LNCAP (cell line): ENCODE results near the gene AGPAT4.

Experiments used
- CTCF ChIP-seq: fragments of 450-650 bp; IDR thresholded peaks from 2 replicates; pipeline ENCODE4 v1.5.1; 2017; ENCODE audit warnings: mild to moderate bottlenecking

The AGPAT4 gene

DNA sequence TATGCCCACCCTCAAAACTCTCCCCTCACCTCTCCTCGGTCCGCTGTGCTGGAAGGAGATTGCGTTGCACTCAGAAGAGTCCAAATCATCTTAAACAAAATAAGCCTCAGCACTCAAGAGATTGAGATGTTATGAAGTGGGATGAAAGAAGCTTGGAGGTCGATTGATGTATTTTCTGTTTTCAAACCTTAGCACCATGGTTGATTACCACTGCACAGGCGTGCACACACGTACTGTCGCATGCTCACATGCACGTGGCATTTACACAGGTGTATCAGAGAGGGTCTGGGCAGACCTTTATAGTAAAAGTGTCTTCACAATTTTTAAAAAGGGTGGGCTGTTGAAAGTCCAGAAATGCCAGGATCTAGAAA is 612 bp upstream of the AGPAT4 start:
- TF ChIP-seq CTCF, result no peak

GRCh38 chr6:161273274-161273751 is 548 bp downstream of the AGPAT4 start:
- no peak for TF ChIP-seq CTCF

DNA sequence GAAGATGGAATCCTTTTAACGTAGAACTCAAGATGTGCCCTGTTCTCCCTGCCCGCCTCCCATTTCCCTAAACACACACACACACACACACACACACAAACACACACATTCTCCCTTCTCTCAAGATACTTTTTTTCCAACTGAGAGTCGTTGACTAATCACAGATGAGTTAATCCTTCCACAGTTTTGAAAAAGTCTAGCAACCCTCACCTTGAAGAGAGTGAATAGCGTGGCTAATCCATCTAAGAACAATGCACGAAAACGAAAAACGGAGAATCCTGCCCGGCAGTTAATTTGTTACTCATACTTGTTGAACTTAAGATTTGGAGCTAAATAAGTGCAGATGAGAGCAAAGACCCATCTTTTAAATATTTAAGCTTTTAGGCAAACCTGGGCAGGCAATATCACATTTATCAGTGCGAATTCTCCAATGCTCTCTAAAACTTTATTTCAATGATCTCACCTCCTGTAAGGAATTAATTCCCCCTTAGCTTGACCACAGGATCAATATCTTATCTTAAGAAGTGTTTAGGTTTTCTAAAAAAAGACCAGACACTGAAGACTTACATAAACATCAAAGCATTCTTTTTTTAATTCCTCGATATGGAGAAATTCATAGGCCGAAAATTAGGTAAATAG is 1.1 kb downstream of the AGPAT4 start:
- no peak for TF ChIP-seq CTCF

GRCh38 chr6:161271343-161272030 is 2.4 kb downstream of the AGPAT4 start:
- TF ChIP-seq CTCF, result no peak

DNA sequence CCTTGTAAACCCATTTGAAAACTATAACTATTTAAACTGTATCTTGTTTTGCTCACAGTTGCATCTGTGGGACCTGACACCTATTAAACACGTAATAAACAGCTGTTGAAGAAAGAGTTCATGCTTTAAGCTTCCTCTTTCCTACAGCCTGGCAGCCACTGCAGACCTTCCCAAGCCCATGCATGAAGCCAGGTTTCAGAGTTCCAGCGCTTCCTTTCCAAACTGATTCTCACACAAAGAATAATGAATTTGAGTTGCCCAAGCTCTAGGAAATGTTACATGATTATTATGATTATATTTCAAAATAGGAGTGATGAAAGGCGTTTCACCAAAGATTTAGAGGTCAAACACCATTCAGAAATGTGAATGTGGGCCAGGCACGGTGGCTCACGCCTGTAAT is 3.7 kb downstream of the AGPAT4 start:
- TF ChIP-seq CTCF, result no peak

DNA sequence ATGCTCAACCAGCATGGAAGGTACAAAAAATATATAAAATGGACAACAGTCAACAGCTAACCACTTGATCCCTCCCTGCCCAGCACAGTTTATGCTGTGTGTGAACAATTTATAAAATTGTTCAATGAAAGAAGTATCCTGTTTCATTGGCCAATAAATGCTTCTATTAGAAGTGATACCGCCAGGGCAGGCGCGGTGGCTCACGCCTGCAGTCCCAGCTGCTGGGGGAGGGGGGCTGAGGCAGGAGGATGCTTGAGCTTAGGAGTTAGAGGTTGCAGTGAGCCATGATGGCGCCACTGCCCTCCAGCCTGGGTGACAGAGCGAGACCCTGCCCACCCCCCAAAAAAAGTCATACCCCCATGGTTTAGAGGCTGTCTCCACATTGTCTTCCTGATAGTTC is 4.6 kb downstream of the AGPAT4 start:
- no peak for TF ChIP-seq CTCF

DNA sequence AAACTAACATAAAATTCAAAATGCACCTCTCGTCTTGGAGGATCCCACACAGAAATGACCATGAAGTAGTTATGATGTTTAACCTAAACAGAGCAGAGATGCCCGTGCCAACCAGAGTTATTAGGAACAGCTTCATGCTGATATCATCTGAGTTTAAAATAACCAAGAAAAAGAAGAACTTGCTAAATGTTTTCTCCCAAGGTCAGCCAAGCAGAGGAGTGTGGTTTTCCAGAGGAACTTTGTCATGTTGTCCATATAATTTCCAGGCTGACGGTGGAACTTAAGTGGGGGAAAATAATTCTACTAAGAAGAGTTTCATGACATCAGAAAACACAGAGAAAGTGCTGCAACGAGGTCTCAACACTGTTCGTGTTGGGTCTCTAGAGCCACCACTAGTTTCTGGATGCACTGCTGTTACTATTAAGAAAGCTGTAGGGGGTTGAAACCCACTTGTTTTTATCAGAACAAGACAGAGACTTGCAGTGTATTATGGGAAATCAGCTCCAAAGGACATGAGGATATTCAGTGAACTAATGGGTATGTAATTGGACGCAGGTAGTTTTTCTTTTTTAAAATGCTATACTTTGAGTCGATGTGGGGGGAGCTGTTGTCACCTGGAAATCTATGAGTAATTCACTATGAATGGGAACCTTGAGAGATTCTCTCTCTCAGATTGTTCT is 5.2 kb downstream of the AGPAT4 start:
- no peak for TF ChIP-seq CTCF
